GM18511 (cell line): Measurements from ENCODE around the gene SRBD1.

Experiments
- ATAC-seq: cut with Tn5 transposase; IDR thresholded peaks from one replicate; pipeline ENCODE4 v1.9.1; 2021; ENCODE audit warnings: mild to moderate bottlenecking, moderate library complexity; ENCODE audit not compliant: unreplicated experiment

Gene SRBD1

GRCh38 chr2:45634223-45634622 lies 23.2 kb upstream of the SRBD1 start:
- no peak for ATAC-seq

DNA sequence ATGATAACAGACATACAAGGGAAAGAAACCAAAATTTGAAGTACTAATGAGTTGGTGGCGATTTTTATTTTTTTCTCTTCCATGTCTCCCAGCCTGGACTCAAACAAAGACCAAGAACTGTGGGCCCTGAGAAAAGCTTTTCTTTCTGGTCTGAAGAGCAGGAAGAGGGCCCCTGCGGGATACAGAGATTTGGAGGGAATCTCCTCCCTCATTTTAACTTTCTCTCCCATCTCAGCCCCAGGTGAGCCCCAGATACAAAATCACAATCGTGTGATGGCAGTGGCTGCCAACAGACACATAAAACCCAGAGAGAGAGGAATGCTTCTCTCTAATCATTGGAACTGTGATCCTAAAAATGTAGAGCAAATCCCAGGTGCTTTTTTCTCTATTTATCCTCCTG lies 20.9 kb upstream of the SRBD1 start:
- ATAC-seq, result no peak

DNA sequence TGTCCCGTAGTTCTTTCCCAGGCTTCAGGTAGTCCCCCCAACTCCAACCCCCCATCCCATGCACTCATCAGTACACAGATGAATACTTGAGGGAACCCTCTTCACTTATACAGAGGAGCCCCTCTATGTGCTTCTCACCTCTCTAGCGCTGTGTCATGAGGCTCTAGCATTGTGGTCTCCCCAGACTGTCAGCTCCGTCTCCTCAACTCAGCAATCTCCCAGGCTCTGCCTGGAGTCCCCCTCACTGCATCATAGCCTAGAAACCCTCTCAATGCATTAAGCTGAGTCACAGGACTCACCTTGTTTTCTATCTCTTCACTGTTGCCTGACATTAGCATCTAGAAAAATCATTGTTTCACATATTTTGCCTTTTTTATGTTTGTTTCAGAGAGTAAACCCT lies 20.3 kb upstream of the SRBD1 start:
- ATAC-seq, result no peak

DNA sequence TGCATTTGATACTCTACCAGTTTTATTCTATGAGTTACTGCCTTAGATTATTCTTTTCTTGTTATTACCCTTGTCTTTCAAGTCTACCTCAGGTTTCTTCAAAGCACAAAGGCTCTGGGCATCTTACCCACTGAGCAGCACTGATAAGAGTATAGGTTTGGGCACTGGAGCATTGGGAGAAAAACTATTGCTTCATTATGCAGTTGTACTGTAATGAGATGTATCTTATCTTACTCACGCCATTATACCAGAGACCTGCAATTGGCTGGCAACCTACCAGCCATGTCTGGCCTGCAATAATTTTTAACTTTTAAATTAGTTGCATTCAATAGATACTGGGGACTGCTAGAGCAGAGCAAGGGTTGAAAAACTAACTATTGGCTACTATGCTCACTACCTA lies 18.9 kb upstream of the SRBD1 start:
- ATAC-seq, result no peak

GRCh38 chr2:45627911-45628310 lies 16.8 kb upstream of the SRBD1 start:
- ATAC-seq, result no peak

GRCh38 chr2:45626387-45627221 lies 15.5 kb upstream of the SRBD1 start:
- ATAC-seq, result no peak

DNA sequence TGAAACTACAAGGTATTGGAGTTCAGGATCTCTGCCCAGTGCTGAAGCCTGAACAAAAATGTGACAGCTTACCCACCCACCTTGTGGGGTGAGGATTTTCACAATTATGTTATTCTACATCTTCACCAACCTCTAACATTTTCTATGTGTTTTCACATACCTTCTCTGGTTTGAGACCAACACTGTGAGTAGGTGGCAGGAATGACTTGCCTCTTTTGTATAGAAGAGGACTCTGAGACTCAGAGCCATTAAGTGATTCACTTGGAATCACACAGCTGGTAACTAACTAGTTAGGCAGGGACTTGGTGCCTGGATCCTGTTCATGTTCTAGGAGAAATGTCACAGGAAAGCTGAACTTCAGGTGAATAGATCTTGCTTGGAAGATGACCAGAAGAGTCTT lies 14.8 kb upstream of the SRBD1 start:
- ATAC-seq, result no peak

GRCh38 chr2:45623098-45623497 lies 12.0 kb upstream of the SRBD1 start:
- no peak for ATAC-seq

DNA sequence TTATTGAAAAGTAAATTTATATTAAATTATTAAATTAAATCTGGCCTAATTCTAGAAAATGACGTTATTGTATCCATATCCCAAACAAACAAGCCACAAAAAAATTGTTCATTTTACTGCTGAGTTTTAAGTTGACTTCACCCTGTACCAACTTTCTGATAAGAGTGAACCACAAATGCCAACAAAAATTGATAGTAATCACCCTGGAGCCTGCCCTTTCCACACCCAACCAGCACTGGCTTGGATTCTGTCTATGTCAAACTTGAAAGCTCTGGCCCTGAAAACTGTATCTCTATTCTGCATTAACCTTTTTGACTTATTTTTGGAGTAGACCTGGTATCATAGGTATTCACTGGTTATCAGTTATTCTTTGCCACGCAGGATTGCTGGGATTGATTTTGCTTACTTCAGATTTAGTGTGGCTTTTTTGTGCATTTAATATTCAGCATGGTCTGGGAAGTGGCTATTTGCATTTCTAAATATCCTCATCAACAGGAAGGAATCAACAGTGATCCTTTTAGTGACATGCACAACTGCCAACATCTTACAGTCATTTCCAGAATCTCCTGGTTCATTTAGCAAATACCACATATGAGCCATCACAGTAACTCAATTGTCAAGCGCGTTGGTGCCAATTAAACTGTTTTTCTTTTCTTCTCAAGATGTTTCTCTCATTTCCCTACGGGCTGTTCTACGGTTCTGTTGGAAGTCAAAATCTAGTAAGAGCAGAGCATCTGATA lies 11.4 kb upstream of the SRBD1 start:
- no peak for ATAC-seq

GRCh38 chr2:45617496-45617895 lies 6.4 kb upstream of the SRBD1 start:
- no peak for ATAC-seq

GRCh38 chr2:45616658-45617411 lies 5.8 kb upstream of the SRBD1 start:
- no peak for ATAC-seq

GRCh38 chr2:45614871-45615415 lies 3.9 kb upstream of the SRBD1 start:
- no peak for ATAC-seq

GRCh38 chr2:45614330-45614729 lies 3.3 kb upstream of the SRBD1 start:
- ATAC-seq, result no peak

GRCh38 chr2:45612731-45613130 lies 1.7 kb upstream of the SRBD1 start:
- ATAC-seq, result no peak

GRCh38 chr2:45612285-45612684 lies 1.2 kb upstream of the SRBD1 start:
- ATAC-seq, result no peak

GRCh38 chr2:45610281-45611019 lies 617 bp downstream of the SRBD1 start:
- ATAC-seq, result peak; percentile 70

GRCh38 chr2:45607701-45608100 lies 3.4 kb downstream of the SRBD1 start:
- no peak for ATAC-seq

DNA sequence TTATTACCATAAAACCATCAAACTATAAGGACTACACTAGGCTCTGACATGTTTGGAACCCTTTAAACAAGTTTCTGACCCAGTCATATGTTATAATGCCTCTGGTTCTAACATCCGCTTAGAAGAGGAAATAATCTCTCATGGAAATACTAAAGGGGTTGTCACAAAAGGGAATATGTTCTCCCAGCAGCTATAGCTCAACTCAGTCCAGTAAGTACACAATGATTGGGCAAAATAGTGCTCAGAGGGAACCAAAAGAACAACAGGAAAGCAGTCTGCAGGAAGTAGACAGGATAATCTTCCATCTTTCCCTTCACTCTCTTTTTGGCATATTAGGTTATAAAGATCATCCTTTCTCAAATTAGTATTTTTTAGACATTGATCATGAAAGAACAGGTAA lies 4.3 kb downstream of the SRBD1 start:
- ATAC-seq, result no peak

DNA sequence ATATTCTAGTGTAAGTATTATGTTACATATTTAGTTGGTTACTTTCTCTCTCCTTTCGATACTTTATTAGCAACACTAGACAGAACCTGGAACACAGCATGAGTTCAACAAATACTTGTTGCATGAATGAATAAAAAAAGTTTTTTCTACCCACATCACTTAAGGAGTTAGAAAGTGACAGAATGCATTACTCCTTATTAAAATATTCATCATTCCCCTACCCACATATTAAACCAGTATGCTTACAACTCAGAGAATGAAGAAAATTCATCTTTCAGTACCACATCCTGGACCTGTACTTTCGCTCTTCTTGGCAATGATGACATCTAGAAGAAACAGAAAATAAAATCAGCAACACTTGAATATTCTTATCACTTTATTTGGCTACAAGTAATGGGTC lies 6.0 kb downstream of the SRBD1 start:
- ATAC-seq, result no peak

- ATAC-seq, result no peak
Observed at GRCh38 chr2:45602624-45603023, 8.4 kb downstream of the SRBD1 start.

DNA sequence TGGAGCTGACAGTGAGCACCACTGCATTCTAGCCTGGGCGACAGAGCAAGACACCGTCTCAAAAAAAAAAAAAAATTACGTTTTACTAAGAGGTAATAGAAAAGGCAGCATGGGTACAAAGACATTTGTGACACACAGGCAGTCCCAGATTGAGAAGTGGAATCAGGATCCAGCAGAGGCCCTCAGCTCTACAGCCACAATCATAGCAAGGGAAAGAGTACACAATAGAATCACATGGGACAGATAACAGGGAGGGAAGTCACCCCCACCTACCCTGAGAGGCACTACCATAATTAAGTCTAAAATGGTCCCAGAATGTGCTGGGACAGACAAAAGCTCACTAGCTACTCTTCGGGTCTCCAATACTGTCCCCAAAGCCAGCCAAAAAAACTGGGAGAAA lies 12.5 kb downstream of the SRBD1 start:
- no peak for ATAC-seq
